SH-SY5Y (cell line): ENCODE data around the gene N4BP2.

Experiments
- GATA2 ChIP-seq: IDR thresholded peaks from 2 replicates; pipeline ENCODE4 v1.6.1; 2011; ENCODE audit warnings: mild to moderate bottlenecking, low read depth, low read length
- GATA3 ChIP-seq: IDR thresholded peaks from 2 replicates; pipeline ENCODE4 v1.6.1; 2011; ENCODE audit warnings: low read depth, mild to moderate bottlenecking, low read length, moderate library complexity

DNA sequence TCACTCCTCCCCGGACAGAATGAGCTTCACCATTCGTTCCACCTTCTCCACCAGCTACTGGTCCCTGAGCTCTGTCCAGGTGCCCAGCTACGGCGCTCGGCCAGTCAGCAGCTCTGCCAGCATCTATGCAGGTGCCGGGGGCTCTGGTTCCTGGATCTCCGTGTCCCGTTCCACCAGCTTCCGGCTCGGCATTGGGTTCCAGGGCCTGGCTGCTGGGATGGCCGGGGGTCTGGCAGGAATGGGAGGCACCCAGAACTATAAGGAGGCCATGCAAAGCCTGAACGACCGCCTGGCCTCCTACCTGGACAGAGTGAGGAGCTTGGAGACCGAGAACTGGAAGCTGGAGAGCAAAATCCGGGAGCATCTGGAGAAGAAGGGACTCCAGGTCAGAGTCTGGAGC, 36.4 kb upstream of the N4BP2 start:
- TF ChIP-seq GATA2 (no peak), GATA3 (no peak)
